GM12872 (cell line): Measurements from ENCODE around the gene GNG11.

ENCODE experiments used
- TF ChIP-seq, protein P1 (sequence below): IDR thresholded peaks from 3 replicates; pipeline ENCODE4 v1.5.1; 2011; ENCODE audit warnings: low read depth, mild to moderate bottlenecking, low read length, moderate library complexity; ENCODE audit not compliant: insufficient read depth

Gene GNG11

DNA sequence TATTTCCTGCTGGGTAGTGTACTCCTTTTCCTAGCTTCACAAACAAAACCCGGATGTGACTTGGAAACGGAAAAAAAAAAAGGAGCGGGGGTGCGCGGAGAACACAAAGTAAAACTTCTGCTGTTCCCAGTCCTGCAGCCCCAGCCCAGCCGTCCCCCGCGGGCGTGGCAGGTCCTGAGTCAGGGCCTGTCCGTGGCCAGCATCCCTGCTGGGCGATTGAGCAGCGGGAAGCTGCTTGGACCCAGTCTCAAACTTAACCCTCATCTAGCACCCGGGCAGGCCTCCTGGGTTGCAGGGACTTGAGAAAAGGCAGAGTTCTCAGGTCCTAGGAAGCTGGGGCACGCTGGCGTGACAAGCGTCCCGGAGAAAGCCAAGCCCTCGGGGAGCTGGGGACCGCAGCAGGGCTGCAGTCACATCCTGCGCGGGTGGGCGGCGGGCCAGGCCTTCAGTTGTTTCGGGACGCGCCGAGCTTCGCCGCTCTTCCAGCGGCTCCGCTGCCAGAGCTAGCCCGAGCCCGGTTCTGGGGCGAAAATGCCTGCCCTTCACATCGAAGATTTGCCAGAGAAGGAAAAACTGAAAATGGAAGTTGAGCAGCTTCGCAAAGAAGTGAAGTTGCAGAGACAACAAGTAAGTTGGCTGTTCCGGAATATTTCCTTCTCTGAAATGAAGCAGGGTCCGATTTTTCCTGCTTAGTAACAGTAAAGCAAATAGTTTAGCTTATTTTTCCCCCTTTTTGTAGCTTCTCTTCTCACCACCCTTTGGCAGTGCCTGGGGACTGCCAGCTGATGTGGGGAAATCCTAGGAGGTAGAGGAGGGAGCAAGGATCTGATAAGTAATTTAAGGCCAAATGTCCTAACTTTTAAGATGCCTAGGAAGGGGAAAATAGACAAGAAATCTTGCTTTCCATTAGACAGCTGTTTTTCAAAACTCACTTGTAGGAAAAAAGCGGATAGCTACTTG is at the start of gene GNG11:
GNG11 (plus strand) TSS at position 129 of the 960 bp plus-strand sequence; CDS start at position 532, 403 bp downstream.
- TF ChIP-seq, protein P1, sequence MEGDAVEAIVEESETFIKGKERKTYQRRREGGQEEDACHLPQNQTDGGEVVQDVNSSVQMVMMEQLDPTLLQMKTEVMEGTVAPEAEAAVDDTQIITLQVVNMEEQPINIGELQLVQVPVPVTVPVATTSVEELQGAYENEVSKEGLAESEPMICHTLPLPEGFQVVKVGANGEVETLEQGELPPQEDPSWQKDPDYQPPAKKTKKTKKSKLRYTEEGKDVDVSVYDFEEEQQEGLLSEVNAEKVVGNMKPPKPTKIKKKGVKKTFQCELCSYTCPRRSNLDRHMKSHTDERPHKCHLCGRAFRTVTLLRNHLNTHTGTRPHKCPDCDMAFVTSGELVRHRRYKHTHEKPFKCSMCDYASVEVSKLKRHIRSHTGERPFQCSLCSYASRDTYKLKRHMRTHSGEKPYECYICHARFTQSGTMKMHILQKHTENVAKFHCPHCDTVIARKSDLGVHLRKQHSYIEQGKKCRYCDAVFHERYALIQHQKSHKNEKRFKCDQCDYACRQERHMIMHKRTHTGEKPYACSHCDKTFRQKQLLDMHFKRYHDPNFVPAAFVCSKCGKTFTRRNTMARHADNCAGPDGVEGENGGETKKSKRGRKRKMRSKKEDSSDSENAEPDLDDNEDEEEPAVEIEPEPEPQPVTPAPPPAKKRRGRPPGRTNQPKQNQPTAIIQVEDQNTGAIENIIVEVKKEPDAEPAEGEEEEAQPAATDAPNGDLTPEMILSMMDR: no peak

DNA sequence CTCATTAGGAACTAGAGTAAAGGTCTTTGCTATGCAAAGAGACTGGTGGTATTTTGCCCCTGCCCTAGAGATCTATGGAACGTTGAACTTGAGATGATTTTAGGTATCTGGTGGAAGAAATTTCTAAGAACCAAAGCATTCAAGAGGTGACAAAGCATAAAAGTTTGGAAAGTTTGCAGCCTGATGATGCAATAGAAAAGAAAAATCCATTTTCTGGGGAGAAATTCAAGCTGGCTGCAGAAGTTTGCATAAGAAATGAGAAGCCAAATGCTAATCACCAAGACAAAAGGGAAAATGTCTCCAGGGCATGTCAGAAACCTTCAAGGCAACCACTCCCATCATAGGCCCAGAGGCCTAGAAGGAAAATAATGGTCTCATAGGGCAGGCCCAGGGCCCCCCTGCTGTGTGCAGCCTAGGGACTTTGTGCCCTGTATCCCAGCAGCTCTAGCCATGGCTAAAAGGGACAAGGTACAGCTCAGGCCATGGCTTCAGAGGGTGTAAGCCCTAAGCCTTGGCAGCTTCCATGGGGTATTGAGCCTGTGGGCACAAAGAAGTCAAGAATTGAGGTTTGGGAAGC is 47.4 kb upstream of the GNG11 start:
- TF ChIP-seq, protein P1: no peak

DNA sequence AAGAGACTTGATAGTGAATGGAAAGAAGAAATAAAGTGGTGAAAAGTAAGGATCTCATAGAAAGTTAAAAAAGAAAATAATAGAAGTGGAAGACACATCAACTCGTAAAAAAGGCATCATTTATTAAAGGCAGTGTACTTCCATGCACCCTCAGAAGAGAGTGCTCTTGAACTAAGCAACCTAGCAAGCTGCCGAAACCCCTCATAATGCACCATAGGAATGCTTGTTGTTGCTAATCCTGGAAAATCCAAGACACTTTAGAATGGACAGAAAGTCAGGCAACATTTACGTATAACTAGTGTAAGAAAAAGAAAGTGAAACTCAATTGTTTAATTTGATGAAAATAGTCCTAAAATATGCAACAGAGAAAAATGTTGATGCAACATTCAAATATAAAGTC is 43.8 kb upstream of the GNG11 start:
- TF ChIP-seq, protein P1: no peak

DNA sequence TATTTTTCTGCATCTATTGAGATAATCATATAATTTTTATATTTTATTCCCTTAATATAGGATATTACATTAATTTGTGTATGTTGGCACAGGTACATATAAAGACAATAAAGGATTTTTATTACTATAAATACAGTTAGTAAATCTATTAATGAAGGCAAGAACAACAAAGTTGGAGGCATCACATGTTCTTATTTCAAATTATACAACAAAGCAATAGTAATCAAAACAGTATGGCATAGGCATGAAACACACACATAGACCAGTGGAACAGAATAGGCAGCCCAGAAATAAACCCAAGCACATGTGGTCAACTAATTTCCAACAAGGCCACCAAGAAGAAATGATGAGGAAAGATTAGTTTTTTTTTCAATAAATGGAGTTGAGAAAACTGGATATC is 42.2 kb upstream of the GNG11 start:
- TF ChIP-seq, protein P1: no peak

DNA sequence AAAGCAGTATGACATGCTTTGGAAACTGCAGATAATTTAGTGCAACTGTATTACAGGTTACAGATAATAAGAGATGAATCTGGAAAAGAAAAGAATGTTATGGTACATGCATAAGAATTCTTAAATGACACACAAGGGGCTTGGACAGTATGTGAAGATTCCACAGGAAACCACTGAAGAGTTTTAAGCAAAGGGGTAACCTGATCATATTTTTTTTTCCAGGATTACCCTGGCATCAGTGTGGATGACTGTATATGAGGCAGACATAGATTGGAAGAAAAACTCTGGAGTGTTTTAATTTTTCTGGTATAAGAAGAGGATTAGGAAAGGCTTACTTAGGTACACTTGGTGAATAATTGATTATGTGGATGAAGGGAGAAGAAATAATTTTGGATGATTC is 39.1 kb upstream of the GNG11 start:
- TF ChIP-seq, protein P1: no peak

DNA sequence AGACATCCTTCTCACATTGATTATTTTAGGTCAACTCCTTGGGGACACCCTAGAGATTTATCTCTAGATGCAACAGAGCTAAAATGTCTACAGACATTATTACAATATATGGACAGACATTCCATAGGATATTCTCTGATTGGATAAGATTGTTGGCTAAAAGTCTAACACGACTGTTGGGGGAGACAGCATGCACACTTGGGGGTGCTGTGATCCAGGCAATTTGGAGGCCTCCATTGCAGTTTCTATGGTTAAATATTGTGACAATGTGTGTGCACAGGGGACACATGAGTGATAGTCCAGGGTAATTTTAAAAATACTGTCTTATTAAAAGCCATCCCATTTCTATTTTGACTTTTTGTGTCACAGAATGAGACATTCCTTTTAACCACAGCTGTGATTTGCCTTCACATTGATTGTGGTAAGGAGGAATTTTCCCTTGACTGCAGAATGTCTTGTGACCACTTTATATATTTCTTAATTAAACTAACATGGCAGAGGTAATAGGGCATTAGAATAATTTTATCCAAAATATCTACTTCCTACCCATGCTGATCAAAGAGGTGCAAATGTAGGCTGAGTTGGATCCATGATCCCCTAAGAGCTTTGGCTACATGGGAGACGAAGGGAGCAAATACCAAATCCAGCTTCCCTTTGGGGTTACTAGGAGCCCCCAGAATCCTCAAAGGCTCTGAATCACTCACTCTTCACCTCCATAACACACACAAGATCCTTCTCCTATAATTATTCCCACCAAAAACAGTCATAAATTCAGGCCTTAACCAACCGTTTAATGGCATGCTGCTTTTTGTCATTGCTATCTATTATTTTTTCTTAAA is 38.2 kb upstream of the GNG11 start:
- TF ChIP-seq, protein P1: no peak

DNA sequence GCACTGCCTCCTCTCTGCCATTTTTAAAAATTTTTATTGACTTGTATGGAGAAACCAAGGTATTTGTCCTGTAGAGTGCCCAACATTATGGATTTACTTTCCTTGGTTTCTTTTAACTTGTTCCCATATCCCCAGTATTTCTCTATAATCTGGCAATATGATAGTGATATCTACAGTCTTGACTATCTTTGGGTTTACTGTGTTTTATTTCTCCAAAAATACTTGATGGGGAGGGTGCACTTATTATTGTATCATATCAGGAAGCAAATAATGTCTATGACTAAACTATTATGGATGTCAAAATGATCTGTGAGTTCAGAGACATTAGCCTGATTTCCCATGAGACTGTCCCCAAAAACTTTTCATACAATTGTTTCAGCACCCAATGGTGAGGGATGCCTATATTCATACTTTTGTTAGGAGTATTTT is 37.6 kb upstream of the GNG11 start:
- TF ChIP-seq, protein P1: no peak
